ENCODE measurements around the gene PDZD2.

Gene PDZD2

GRCh38 chr5:31992377-31992776 lies 353.4 kb downstream of the PDZD2 start:
- in situ Hi-C loops (cut with MboI; ENCODE audit: low sequenced_read_pairs, unreplicated experiment): no loop called here
- DNase-seq (ENCODE audit: low spot score): no peak
- TF ChIP-seq, protein P1, sequence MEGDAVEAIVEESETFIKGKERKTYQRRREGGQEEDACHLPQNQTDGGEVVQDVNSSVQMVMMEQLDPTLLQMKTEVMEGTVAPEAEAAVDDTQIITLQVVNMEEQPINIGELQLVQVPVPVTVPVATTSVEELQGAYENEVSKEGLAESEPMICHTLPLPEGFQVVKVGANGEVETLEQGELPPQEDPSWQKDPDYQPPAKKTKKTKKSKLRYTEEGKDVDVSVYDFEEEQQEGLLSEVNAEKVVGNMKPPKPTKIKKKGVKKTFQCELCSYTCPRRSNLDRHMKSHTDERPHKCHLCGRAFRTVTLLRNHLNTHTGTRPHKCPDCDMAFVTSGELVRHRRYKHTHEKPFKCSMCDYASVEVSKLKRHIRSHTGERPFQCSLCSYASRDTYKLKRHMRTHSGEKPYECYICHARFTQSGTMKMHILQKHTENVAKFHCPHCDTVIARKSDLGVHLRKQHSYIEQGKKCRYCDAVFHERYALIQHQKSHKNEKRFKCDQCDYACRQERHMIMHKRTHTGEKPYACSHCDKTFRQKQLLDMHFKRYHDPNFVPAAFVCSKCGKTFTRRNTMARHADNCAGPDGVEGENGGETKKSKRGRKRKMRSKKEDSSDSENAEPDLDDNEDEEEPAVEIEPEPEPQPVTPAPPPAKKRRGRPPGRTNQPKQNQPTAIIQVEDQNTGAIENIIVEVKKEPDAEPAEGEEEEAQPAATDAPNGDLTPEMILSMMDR (IDR thresholded peaks at IDR 0.05; ENCODE audit: borderline replicate concordance, control extremely low read depth, extremely low read depth, insufficient read depth, missing control alignments): no peak

DNA sequence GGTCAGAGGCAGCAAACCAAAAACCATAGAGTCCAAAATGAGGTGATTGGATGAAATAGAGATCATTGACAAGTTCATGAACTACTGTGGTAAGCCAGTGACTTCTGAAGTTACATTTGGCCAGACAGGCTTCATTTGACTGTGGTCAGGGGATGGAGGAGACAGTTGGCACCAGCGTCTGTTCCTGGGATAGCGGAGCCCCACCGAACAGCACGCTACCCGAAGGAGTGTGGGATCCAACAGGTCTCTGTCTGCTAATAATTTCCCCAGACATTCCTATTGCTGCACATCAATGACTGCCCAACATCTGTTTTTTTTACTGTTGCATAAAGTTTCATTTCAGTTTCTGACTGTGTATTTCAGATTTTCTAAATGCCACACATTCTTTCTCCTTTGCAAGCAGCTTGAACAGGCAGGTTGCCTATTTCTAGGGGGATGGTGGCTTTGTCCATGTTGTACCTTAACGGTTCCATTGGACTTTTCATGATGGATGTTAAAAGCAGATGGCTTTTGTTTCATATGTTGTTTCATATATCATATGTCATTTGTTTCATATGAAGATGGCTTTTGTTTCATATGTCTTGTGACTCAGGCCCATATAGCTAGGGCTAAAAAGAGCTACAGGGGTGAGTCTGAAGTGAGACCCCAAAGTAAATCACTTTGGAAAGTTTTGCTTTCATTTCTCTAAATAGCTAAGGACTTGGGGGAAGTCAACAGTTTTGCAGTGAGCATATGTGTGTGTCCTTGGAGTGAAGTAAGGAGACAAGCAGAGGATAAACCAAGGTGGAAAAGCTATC lies 354.4 kb downstream of the PDZD2 start:
- in situ Hi-C loops (cut with MboI; ENCODE audit: low sequenced_read_pairs, unreplicated experiment): no loop called here
- no peak for DNase-seq (ENCODE audit: low spot score)
- TF ChIP-seq, protein P1 (IDR thresholded peaks at IDR 0.05; ENCODE audit: borderline replicate concordance, control extremely low read depth, extremely low read depth, insufficient read depth, missing control alignments): no peak

DNA sequence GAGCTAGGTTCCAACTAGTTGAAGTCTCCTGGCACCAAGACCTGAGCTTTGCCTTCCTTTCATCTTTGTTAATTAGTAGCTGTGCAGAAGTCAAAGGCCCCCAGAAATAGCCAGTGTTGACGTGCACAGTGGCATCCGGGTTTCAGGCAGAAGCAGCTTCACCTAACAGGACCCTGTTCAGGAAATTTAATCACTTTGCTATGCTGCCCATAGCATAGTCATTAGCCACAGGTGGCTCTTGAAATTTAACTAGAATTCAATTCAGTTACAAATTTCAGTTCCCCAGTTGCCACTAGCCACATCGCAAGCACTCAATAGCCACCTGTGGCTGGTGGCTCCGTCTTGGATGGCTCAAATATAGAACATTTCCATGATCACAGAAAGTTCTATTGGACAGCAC lies 356.1 kb downstream of the PDZD2 start:
- in situ Hi-C loops (cut with MboI; ENCODE audit: low sequenced_read_pairs, unreplicated experiment): no loop called here
- TF ChIP-seq, protein P1 (IDR thresholded peaks at IDR 0.05; ENCODE audit: borderline replicate concordance, control extremely low read depth, extremely low read depth, insufficient read depth, missing control alignments): no peak

GRCh38 chr5:31995714-31996113 lies 356.8 kb downstream of the PDZD2 start:
- in situ Hi-C loops (cut with MboI; ENCODE audit: low sequenced_read_pairs, unreplicated experiment): no loop called here
- TF ChIP-seq, protein P1 (IDR thresholded peaks at IDR 0.05; ENCODE audit: borderline replicate concordance, control extremely low read depth, extremely low read depth, insufficient read depth, missing control alignments): no peak
- DNase-seq (ENCODE audit: low spot score): no peak

More for the DNA sequence above, 356.1 kb downstream of the PDZD2 start:
- DNase-seq (ENCODE audit: low spot score): no peak

DNA sequence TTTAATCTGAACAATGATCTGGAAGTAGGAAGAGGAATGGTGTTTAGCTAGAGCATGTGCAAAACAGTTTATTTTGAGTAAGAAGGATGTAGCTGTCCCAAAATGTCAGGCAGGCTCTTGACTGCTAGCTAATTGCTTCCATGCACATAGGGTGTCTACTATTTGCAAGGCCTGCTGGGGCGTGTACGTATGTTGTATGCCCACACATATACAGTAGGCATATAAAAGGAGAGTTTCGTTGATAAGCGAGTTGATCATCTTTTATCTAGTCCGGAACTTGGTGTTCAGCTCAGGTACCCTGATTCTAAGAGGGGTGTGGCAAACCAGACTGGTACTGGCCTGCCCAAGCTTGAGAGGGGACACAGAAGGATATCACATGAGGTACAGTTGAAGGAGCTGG lies 358.0 kb downstream of the PDZD2 start:
- no peak for DNase-seq (ENCODE audit: low spot score)
- in situ Hi-C loops (cut with MboI; ENCODE audit: low sequenced_read_pairs, unreplicated experiment): no loop called here
- TF ChIP-seq, protein P1 (IDR thresholded peaks at IDR 0.05; ENCODE audit: borderline replicate concordance, control extremely low read depth, extremely low read depth, insufficient read depth, missing control alignments): no peak

DNA sequence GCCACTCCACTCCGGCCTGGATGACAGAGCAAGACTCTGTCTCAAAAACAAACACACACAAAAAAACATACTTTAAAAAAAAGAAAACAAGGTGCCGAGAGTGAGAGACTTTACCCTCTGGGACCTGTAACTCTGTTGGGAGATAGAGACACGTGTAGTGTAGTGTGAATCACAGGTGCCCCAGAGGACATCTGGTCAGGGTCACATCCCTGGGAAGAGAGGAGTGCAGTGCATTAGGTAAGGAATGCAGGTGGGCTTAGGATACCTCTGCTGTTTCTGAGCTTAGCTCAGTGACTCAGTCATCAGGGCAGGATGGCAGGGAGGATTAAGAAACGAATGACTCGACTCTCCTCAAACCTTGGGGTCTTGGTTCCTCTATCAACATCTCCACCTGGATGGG lies 360.5 kb downstream of the PDZD2 start:
- in situ Hi-C loops (cut with MboI; ENCODE audit: low sequenced_read_pairs, unreplicated experiment): no loop called here
- TF ChIP-seq, protein P1 (IDR thresholded peaks at IDR 0.05; ENCODE audit: borderline replicate concordance, control extremely low read depth, extremely low read depth, insufficient read depth, missing control alignments): no peak
- DNase-seq (ENCODE audit: low spot score): no peak
